HepG2 (cell line): ENCODE data around the gene SRGAP3. TPM values are rescaled to one million over a fixed set of nuclear protein-coding genes. Genes with fewer than 3 reads are reported as not detected.

Experiments
- ATAC-seq: fragments of 200-7000 bp; cut with Tn5 transposase; 3 replicates; pipeline ENCODE4 v1.9.1; 2020; ENCODE audit warnings: mild to moderate bottlenecking, moderate library complexity
- BruUV-seq: library from RNA; stranded (reverse); fragments of 400-500 nt; replicated peaks from 2 replicates; lab custom pipeline; 2021; lab: Mats Ljungman, UMichigan
- CTCF ChIA-PET: fragments of 300-600 bp; formaldehyde crosslinking; extraction: SDS; loops from one replicate; lab custom pipeline; 2021; ENCODE audit warnings: low total read pairs, inconsistent platforms, low intra/inter-chr PET ratio; lab: Yijun Ruan, JAX
- POLR2A ChIA-PET: fragments of 350-600 bp; sonication (Branson Sonifier 250); formaldehyde crosslinking; loops from one replicate; lab custom pipeline; 2020; ENCODE audit warnings: antibody characterized with exemption, inconsistent platforms; lab: Yijun Ruan, JAX
- DNase-seq: peaks from one replicate; pipeline ENCODE4 v3.0.0-alpha.2; 2015; ENCODE audit warnings: low spot score
- FAIRE-seq: peaks from 3 replicates; lab custom pipeline; 2011; peaks lifted over from hg19 to GRCh38; lab: Jason Lieb, UNC
- H2AFZ ChIP-seq: one replicate; pipeline ENCODE4 v1.6.1; 2011; ENCODE audit warnings: low read length, inconsistent platforms
- H3K27ac ChIP-seq: fragments of 300-600 bp; 3 replicates; pipeline ENCODE4 v1.8.0; 2011; ENCODE audit warnings: mixed run types, mild to moderate bottlenecking, mixed read lengths, low read length, inconsistent platforms; ENCODE audit not compliant: insufficient read depth; ENCODE audit errors: extremely low read length
- H3K27me3 ChIP-seq, 2 experiments: fragments of 200-600 bp in 1 of 2; 2 replicates in 1 of 2; 3 replicates in 1 of 2; pipeline versions ENCODE4 v1.6.0 to v1.8.0; 2011; ENCODE audit warnings: low read length in 2 of 2, mild to moderate bottlenecking in 2 of 2, moderate library complexity in 2 of 2, inconsistent platforms in 1 of 2; ENCODE audit not compliant: insufficient read depth in 2 of 2, control insufficient read depth in 1 of 2
- H3K36me3 ChIP-seq, 2 experiments: fragments of 200-600 bp in 1 of 2; replicated peaks in 1 of 2; 2 replicates in 1 of 2; 3 replicates in 1 of 2; pipeline versions ENCODE4 v1.5.1 to v1.8.0; 2011; ENCODE audit warnings: low read length in 2 of 2, inconsistent platforms in 1 of 2; ENCODE audit not compliant: insufficient read depth in 2 of 2, control insufficient read depth in 1 of 2
- H3K4me1 ChIP-seq: 2 replicates; pipeline ENCODE4 v1.5.1; 2012; ENCODE audit warnings: low read length, inconsistent platforms; ENCODE audit not compliant: insufficient read depth
- H3K4me2 ChIP-seq: 2 replicates; pipeline ENCODE4 v1.6.0; 2011; ENCODE audit warnings: low read depth, low read length, inconsistent platforms
- H3K4me3 ChIP-seq, 3 experiments: fragments of 200-600 bp in 1 of 3; sonication (generic), shearing (Covaris generic) in 1 of 3; replicated peaks in 1 of 3; 2 replicates each; pipeline ENCODE4 v1.5.1; 2011 to 2016; ENCODE audit warnings: low read length in 3 of 3, inconsistent platforms in 2 of 3, low read depth in 2 of 3, mild to moderate bottlenecking in 2 of 3, control low read depth in 1 of 3, mixed read lengths in 1 of 3; ENCODE audit not compliant: insufficient read depth in 1 of 3
- H3K79me2 ChIP-seq: one replicate; pipeline ENCODE4 v1.6.1; 2011; ENCODE audit warnings: low read length, inconsistent platforms; ENCODE audit not compliant: insufficient read depth
- H3K9ac ChIP-seq: 2 replicates; pipeline ENCODE4 v1.6.0; 2011; ENCODE audit warnings: mild to moderate bottlenecking, low read depth, low read length, inconsistent platforms; ENCODE audit not compliant: insufficient read depth
- H3K9me3 ChIP-seq: 2 replicates; pipeline ENCODE4 v1.5.1; 2012; ENCODE audit warnings: mild to moderate bottlenecking, low read length
- H4K20me1 ChIP-seq: 2 replicates; pipeline ENCODE4 v1.6.0; 2011; ENCODE audit warnings: inconsistent platforms, mild to moderate bottlenecking, low read length, moderate library complexity; ENCODE audit not compliant: insufficient read depth
- BCL6 ChIP-seq: IDR thresholded peaks from 2 replicates; pipeline ENCODE4 v1.6.1; 2016; ENCODE audit warnings: missing genetic modification reagents, missing compliant biosample characterization
- GABPB1 ChIP-seq: IDR thresholded peaks from 2 replicates; pipeline ENCODE4 v1.6.1; 2016; ENCODE audit warnings: mild to moderate bottlenecking, missing genetic modification reagents, moderate library complexity, missing compliant biosample characterization
- HINFP ChIP-seq: sonication (generic); formaldehyde crosslinking; IDR thresholded peaks from 2 replicates; pipeline ENCODE4 v1.4.0; 2020; ENCODE audit warnings: low read depth, mild to moderate bottlenecking, missing genetic modification reagents
- HNRNPUL1 ChIP-seq: fragments of 200-400 bp; formaldehyde crosslinking; IDR thresholded peaks from 2 replicates; pipeline ENCODE4 v1.6.1; 2017; ENCODE audit warnings: low read depth, mild to moderate bottlenecking, low read length, moderate library complexity
- MNT ChIP-seq: fragments of 450-650 bp; IDR thresholded peaks from 2 replicates; pipeline ENCODE4 v1.6.1; 2016
- NR2C2 ChIP-seq: sonication (generic); formaldehyde crosslinking; IDR thresholded peaks from 2 replicates; pipeline ENCODE4 v1.4.0; 2020; ENCODE audit warnings: missing genetic modification reagents, mild to moderate bottlenecking, moderate library complexity, borderline replicate concordance
- SAFB2 ChIP-seq: sonication (generic); formaldehyde crosslinking; IDR thresholded peaks from 2 replicates; pipeline ENCODE4 v1.5.1; 2020; ENCODE audit warnings: missing genetic modification reagents, low read depth, mild to moderate bottlenecking, borderline replicate concordance
- SAP130 ChIP-seq: IDR thresholded peaks from 2 replicates; pipeline ENCODE4 v1.6.1; 2016; ENCODE audit warnings: low read depth
- SPEN ChIP-seq: sonication (generic); formaldehyde crosslinking; IDR thresholded peaks from 2 replicates; pipeline ENCODE4 v1.5.1; 2020; ENCODE audit warnings: low read depth, mild to moderate bottlenecking, missing genetic modification reagents
- USF2 ChIP-seq, 2 experiments: sonication (generic) in 1 of 2; formaldehyde crosslinking in 1 of 2; IDR thresholded peaks; 2 replicates each; pipeline versions ENCODE4 v1.5.1 to v1.6.1; 2011 to 2020; ENCODE audit warnings: borderline replicate concordance in 1 of 2, low read depth in 1 of 2, low read length in 1 of 2, mild to moderate bottlenecking in 1 of 2, missing genetic modification reagents in 1 of 2, moderate library complexity in 1 of 2
- ZNF30 ChIP-seq: sonication (generic); formaldehyde crosslinking; IDR thresholded peaks from 2 replicates; pipeline ENCODE4 v1.5.0; 2020; ENCODE audit warnings: mild to moderate bottlenecking, missing genetic modification reagents
- WGBS: methylation state at CpG from one replicate; pipeline ENCODE4 v1.1.6; 2017; ENCODE audit warnings: low lambda C conversion rate; 5-methylcytosine and 5-hydroxymethylcytosine counted together
- in situ Hi-C: cut with HindIII; loops from 2 replicates; pipeline ENCODE4 v1.10.0; 2017; ENCODE audit warnings: low pct_unique_long_range_greater_than_20kb; ENCODE audit not compliant: extremely low pct_ligation_motif_present
- intact Hi-C: fragments of 100-400 bp; cut with micrococcal nuclease; formaldehyde crosslinking; loops from one replicate; pipeline ENCODE4 v1.10.0; 2022; ENCODE audit not compliant: unreplicated experiment
- polyA plus RNA-seq, 8 experiments: library from polyadenylated mRNA; depleted of rRNA in 3 of 8; stranded (reverse) in 7 of 8; unstranded in 1 of 8; fragments of >200 nt; fragmentation: Illumina TruSeq in 4 of 8; extraction: Trizol in 4 of 8; gene quantifications; 2 replicates each; pipeline versions ENCODE4 v1.2.1 to v1.2.3, GENCODE V29; 2011 to 2016; ENCODE audit warnings: low read depth in 4 of 8, missing spikeins in 1 of 8, mixed read lengths in 1 of 8; ENCODE audit not compliant: insufficient read depth in 1 of 8
- total RNA-seq, 5 experiments: library from RNA; depleted of rRNA; stranded (reverse); fragments of >200 nt; fragmentation: Illumina TruSeq; extraction: Trizol; gene quantifications; 2 replicates each; pipeline ENCODE4 v1.2.3, GENCODE V29; 2016; ENCODE audit warnings: low read depth in 1 of 5

SRGAP3 gene
- total and polyA plus RNA-seq, 2 of the 13 experiments (the other 11 are each of a cell fraction or from before 2014, with no cell fraction given), result 1.2 to 1.4 TPM

- Histone ChIP-seq H3K79me2 (no peaks in the 10 kb centered on the region), H3K4me2 (no peak overlapping the region), H3K27me3 (no peaks in the 10 kb centered on the region), H2AFZ (no peak overlapping the region), H3K27ac (no peak overlapping the region), H4K20me1 (no peaks in the 10 kb centered on the region), H3K4me1 (no peaks in the 10 kb centered on the region), H3K4me3 (no peak overlapping the region), H3K9ac (no peak overlapping the region), H3K9me3 (no peaks in the 10 kb centered on the region), H3K36me3 (no peaks in the 10 kb centered on the region)
- ChIA-PET POLR2A (no interaction called here), CTCF (no interaction called here)
- DNase-seq, result no peak
- TF ChIP-seq SPEN (CRISPR knock-in tag), result no peak
- BruUV-seq, result no TSS peak
- ATAC-seq, result no peak
- intact Hi-C loops (no loop called here), in situ Hi-C loops (no loop called here)
- 7% methylated on average over 4 of the region's 4 CpGs for WGBS
- no peak for FAIRE-seq
Observed at GRCh38 chr3:9278498-9278897, 29.1 kb upstream of the SRGAP3 start.

- Histone ChIP-seq H3K4me1 (no peaks in the 10 kb centered on the region), H3K79me2 (no peaks in the 10 kb centered on the region), H3K27me3 (no peaks in the 10 kb centered on the region), H3K4me3 (no peak overlapping the region), H2AFZ (no peak overlapping the region), H4K20me1 (no peaks in the 10 kb centered on the region), H3K36me3 (no peaks in the 10 kb centered on the region), H3K27ac (no peak overlapping the region), H3K9ac (no peak overlapping the region), H3K9me3 (no peaks in the 10 kb centered on the region), H3K4me2 (no peak overlapping the region)
- DNase-seq, result no peak
- intact Hi-C loops (no loop called here), in situ Hi-C loops (no loop called here)
- no TSS peak for BruUV-seq
- no peak for FAIRE-seq
- 10% methylated on average over 1 of the region's 1 CpG for WGBS
- CTCF ChIA-PET, result no interaction called here
- POLR2A ChIA-PET, result no interaction called here
- no peak for ATAC-seq
- no peak for TF ChIP-seq SAFB2
- TF ChIP-seq BCL6 (CRISPR knock-in tag), result no peak
- TF ChIP-seq MNT, result no peak
- TF ChIP-seq HINFP (CRISPR knock-in tag), result no peak
- TF ChIP-seq SAP130 (CRISPR knock-in tag), result no peak
- TF ChIP-seq HNRNPUL1, result no peak
- TF ChIP-seq USF2 (IDR thresholded peaks at IDR 0.05; ENCODE audit: low read depth, low read length), result no peak
- TF ChIP-seq USF2 (CRISPR knock-in tag; IDR thresholded peaks at IDR 0.05; ENCODE audit: borderline replicate concordance), result no peak
- TF ChIP-seq ZNF30 (CRISPR knock-in tag), result no peak
- TF ChIP-seq GABPB1 (CRISPR knock-in tag), result no peak
- no peak for TF ChIP-seq NR2C2
Observed at GRCh38 chr3:9278085-9278484, 28.6 kb upstream of the SRGAP3 start.
